Activated gamma-delta T cell (primary cell): ENCODE results near the gene DACT1.
"Not testable (repeated sequence)": the region's sequence is repeated elsewhere in the genome, so short reads cannot be mapped to it uniquely, and the experiment has no call there.

ENCODE experiments used
- DNase-seq: peaks from one replicate; lab custom pipeline; 2025; lab: John Stamatoyannopoulos, UW
- total RNA-seq, 2 donors: gene quantifications; one replicate each; lab custom pipeline; 2026; lab: John Stamatoyannopoulos, UW

The DACT1 gene
- total RNA-seq, result 0.57 to 0.72 reads per million in 2 donors

GRCh38 chr14:58637391-58638230 is at the start of gene DACT1:
TSS of gene DACT1 (plus strand) at chr14:58637962. CDS start at chr14:58638203, 241 bp downstream.
- DNase-seq, result no peak

- DNase-seq, result not testable (repeated sequence)
Measured at GRCh38 chr14:58588321-58588720, 49.4 kb upstream of the DACT1 start.

DNA sequence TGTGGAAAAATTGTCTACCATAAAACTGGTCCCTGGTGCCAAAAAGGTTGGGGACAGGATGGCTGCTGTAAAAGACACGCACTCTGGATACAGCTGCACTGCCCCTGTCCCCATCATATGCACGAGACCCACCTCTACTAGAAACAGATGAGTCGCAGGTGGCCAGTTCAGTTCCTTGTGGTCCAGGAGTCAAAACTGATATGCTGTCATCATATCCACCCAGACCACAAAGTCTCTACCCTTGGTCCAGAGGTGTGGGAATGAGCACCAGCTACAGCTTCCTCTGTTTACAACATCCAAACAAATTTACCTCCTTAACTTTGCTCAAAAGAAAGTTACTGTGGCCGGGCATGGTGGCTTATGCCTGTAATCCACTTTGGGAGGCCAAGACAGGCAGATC is 43.8 kb upstream of the DACT1 start:
- DNase-seq, result no peak

GRCh38 chr14:58597041-58597440 is 40.7 kb upstream of the DACT1 start:
- no peak for DNase-seq

GRCh38 chr14:58598028-58598803 is 39.5 kb upstream of the DACT1 start:
- DNase-seq, result no peak

DNA sequence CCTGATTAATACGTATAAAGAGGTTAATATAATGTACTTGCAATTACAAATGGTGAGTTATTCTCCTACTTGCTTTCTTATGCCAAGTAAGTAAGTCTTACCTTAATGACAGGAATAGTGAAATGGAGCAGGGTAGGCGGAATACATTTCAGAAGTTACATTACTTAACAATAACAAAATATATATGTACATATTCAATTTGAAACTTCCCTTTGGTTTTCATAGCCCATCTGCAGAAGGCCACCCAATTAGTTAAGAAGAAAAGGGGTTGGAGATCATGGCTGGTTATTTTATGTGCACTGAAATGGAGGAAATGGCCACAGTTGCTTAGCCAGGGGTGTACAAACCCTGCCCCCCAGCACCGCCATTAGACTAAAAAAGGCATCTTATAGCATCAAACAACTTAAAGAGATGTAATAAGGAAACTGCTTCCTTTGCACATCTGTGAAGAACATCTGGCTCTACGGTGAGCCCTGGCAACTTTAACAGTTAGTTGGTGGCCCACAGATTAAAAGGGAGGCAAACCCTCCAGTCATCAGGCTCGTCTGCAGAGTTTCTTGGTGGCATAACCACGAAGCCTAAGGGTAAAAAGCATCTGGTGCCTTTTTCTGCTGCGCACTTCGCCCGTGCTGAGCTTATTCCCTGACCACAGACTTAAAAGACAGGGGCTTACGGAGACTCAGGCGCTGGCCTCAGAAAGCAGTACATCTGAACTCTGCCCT is 38.8 kb upstream of the DACT1 start:
- no peak for DNase-seq

DNA sequence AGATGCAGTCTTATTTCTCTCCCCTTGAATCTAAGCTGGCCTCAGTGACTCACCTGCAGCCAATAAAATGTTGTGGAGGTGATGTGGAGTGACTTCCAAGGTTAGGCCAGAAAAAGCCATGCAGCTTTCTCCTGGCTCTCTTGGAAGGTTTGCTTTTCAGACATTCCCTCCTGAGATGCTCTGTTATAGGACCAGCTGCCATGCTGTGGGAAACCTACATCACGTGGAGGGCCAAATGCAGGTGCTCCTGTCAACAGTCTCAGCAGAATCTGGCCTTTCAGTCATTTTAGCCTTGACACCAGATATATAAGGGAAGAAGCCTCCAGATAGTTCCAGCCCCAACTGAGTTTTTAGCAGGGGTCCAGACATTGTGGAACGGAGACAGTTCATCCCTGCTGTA is 38.1 kb upstream of the DACT1 start:
- DNase-seq, result no peak

DNA sequence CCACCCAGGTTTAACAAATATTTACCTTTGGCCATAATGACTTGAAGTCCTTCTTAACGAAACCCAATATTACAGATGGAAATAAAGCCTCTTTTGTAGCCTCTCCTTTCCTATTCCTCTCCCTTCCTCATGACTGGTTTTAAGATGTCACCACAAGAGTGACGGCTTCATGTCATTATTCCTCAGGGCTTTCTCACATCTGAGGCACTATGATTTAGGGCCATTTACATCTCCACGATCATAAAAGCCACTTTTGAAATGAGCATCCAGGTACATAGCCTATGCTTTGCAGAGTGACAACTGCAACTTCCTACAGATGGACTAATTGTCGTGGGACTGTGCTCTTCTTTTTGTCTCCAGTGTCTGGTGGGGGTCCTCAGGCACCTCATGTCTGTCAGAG is 32.3 kb upstream of the DACT1 start:
- DNase-seq, result no peak

- DNase-seq, result no peak
Measured at GRCh38 chr14:58607131-58607951, 30.4 kb upstream of the DACT1 start.

DNA sequence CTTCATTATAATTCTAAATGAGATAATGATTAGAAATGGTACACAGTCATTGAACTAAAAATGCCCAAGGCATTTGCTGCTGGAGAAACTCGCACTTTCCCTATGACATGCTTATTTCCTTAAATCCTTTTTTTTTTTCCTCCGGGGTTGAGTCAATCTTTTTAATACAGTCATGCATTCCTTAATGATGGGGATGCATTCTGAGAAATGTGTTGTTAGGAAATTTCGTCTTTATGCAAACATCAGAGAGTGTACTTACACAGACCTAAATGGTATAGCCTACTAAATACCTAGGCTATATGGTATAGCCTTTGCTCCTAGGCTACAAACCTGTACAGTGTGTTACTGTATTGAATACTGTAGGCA is 29.8 kb upstream of the DACT1 start:
- DNase-seq, result no peak

DNA sequence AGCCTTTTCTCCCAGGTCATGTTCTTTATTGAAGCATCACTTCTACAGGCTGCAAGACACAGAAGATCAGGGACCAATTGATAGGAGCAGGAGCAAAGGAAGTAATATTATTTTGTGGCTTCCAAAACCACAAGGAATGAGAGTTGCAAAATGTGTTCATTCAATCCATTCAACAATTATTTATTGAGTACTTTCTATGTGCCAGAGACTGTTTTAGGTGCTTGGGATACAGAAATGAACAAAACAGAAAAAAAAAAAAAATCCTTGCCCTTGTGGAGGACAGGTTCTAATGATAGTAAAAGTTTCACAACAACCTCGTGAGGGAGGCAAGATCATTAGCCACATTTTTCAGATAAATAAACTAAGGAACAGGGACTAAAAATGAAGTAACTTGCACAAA is 20.1 kb upstream of the DACT1 start:
- no peak for DNase-seq

DNA sequence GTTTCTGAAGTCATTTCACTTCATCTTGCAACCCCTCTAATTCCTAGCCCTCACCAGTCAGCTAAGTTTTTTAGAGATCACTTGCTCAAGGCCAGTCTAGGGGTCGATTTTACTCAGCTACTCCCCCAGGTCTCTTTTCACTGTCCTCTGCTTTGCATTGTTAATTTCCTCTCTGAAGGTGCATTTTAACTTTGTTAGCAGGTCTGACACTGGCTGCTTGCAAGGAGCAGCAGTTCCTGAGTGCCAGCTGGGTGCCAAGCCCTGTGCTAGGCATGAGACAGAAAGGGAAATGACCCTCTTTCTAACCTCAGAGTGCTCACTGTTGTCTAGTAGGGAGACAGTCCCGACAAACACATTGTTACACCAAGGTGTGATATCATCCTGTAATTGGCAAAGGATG is 17.8 kb upstream of the DACT1 start:
- DNase-seq, result no peak

DNA sequence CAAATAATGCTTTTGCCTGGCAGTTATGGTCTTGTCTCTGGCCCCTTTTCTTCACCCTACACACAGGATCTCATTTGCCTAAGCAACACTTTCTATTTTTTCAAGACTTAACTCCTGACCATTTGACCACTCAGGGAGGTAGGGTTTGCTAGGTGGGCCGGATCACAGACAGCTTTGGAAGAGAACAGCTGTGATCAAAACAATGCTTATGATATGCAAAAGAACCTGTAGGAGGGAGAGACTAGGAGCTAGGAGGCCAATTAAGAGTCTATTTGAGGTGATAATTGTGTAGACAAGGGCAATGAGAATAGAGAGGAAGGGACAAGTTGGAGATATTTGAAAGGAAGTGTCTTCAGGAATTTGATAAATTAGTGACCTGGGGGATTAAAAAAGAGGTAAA is 12.3 kb upstream of the DACT1 start:
- DNase-seq, result no peak

DNA sequence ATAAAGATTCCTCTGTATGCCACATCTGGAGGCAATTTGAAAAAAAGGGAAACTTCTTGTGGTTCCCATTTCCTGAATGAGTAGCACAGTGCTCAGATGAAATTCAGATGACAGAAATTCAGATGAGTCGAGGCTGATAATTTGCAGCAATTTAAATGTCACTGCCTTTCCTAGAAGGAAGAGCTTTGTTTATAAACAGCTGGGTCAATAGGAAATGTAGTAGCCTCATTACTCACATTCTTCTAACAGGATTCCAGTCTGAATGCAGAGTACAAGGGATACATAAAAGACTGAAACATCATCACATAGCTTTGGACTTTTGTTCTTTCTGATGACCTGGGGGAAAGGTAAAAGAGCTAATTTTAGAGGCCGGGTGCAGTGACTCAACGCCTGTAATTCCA is 11.3 kb upstream of the DACT1 start:
- no peak for DNase-seq

GRCh38 chr14:58628406-58628805 is 9.4 kb upstream of the DACT1 start:
- DNase-seq, result no peak

GRCh38 chr14:58629281-58629680 is 8.5 kb upstream of the DACT1 start:
- DNase-seq, result no peak

DNA sequence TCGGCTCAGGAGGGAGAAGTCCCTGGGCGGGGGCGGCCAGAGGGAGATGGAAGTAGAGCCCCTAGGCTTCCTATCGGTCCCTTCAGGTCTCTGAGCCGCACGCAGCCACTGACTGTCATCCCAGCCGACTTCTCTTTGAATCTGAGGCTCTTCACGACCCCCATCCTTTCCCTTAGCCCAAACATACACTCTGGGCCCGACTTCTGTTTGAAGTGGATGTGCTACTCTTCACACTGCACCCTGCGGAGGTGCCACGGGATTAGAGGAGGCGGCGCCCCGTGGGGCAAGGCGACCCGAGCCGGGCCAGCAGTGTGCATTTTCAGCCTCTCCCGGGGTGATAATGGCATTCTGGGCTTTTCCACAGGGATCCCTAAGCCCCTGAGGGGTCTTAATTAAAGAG is 6.0 kb upstream of the DACT1 start:
- no peak for DNase-seq

DNA sequence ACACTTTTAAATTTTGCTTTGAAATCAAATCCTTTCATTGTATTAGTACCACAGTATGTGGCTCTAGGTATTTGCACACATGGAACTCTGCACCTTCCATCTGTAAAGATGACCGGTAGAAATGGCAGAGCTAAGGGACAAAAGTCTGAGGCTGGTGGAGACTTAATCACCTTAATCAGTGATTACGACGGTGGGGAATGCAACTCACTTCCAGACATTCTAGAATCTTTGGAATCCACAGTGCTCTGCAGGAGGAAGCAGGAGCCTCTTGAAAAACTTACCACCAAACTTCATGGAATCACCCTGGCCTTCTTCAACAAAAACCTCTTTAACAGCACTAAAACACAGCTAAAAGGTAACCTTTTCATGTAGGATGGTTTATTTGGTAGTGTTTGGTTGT is 3.9 kb upstream of the DACT1 start:
- no peak for DNase-seq

- no peak for DNase-seq
Measured at GRCh38 chr14:58634406-58635090, 3.2 kb upstream of the DACT1 start.

- DNase-seq, result no peak
Measured at GRCh38 chr14:58635091-58635830, 2.5 kb upstream of the DACT1 start.
